ENCODE data around the gene NXF1.
A peak's percentile ranks its signal among the peaks of the same experiment; 100 is the strongest.

The NXF1 gene

DNA sequence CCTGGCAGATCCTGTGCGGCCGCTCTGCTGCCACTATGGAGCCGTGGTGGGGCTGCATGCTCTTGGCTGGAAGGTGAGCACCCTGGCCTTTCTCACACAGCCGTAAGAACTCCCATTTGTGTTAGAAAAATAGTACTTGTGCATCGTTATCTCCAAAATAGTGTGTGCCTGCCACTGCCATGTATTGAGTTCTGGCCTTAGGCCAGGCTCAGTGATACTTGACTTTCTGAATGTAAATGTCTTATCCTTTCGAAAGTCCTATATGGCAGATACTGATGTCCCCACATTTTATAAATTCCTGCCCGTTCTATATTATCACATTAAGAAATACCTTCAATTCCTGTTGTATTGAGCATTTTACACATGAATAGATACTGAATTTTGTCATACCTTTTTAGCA is 22.5 kb downstream of the NXF1 start:
- POLR2A ChIA-PET: no interaction called here
- TF ChIP-seq, protein P1, sequence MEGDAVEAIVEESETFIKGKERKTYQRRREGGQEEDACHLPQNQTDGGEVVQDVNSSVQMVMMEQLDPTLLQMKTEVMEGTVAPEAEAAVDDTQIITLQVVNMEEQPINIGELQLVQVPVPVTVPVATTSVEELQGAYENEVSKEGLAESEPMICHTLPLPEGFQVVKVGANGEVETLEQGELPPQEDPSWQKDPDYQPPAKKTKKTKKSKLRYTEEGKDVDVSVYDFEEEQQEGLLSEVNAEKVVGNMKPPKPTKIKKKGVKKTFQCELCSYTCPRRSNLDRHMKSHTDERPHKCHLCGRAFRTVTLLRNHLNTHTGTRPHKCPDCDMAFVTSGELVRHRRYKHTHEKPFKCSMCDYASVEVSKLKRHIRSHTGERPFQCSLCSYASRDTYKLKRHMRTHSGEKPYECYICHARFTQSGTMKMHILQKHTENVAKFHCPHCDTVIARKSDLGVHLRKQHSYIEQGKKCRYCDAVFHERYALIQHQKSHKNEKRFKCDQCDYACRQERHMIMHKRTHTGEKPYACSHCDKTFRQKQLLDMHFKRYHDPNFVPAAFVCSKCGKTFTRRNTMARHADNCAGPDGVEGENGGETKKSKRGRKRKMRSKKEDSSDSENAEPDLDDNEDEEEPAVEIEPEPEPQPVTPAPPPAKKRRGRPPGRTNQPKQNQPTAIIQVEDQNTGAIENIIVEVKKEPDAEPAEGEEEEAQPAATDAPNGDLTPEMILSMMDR (IDR thresholded peaks at IDR 0.05; ENCODE audit: insufficient read depth, low read length, missing control alignments): no peak
- no peak overlapping the region for H3K4me3 ChIP-seq (ENCODE audit: low read depth, low read length)
- no peak for DNase-seq (ENCODE audit: low read depth, low spot score)
- CTCF ChIA-PET: no interaction called here

DNA sequence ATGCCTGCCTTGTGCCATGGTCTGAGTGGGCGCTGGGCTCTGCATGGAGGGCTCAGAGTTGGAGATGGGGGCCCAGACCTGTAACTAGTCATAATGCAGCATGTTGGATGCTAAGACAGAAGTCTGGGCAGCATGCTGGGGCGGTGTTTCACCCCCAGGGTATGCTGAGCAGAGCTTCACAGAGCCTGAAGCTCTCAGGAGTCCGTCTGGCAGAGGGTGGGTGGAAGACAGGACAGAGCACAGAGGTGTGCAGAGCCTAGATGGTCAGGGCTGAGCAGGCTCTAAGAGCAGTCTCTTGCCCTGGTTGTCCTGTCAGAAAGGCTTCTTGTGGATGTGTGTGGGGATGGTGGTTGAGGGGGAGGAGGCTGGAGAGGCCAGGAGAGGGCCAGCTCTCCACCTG is 26.8 kb downstream of the NXF1 start:
- no peak overlapping the region for H3K4me3 ChIP-seq (ENCODE audit: low read depth, low read length)
- TF ChIP-seq, protein P1 (IDR thresholded peaks at IDR 0.05; ENCODE audit: insufficient read depth, low read length, missing control alignments): no peak
- CTCF ChIA-PET: interaction anchor here (13.3 kb wide), 1 partner anchor 8 kb away, joined by 189 read pairs; the partner anchor contains the start of gene TMEM179B
- POLR2A ChIA-PET: no interaction called here
- no peak for DNase-seq (ENCODE audit: low read depth, low spot score)

DNA sequence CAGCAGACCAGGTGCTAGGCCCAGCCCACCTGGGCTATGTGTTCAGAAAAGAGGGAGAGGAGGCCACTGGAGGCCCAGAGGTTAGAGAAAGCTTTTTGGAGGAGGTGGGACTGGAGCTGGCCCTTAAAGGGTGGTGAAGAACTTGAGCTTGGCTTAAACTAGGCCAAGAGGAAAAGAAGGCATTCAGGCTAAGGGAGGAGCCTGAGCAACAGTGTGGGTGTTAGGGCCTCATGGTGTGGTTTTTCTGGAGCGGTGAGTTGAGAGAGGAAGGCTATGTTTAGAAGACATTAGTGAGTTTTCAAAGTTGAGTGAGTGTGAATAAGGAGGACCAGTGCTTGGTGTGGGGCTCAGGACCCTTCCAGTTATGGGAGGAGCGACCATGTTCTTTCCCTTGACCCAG is 27.9 kb downstream of the NXF1 start:
- POLR2A ChIA-PET: interaction anchor here (1.2 kb wide), 1 partner anchor 9 kb away, joined by 4 read pairs; no protein-coding TSS in a partner anchor
- DNase-seq (ENCODE audit: low read depth, low spot score): no peak
- TF ChIP-seq, protein P1 (IDR thresholded peaks at IDR 0.05; ENCODE audit: insufficient read depth, low read length, missing control alignments): no peak
- H3K4me3 ChIP-seq (ENCODE audit: low read depth, low read length): no peak overlapping the region
- CTCF ChIA-PET: interaction anchor here (13.3 kb wide), 1 partner anchor 9 kb away, joined by 189 read pairs; the partner anchor contains the start of gene TMEM179B

DNA sequence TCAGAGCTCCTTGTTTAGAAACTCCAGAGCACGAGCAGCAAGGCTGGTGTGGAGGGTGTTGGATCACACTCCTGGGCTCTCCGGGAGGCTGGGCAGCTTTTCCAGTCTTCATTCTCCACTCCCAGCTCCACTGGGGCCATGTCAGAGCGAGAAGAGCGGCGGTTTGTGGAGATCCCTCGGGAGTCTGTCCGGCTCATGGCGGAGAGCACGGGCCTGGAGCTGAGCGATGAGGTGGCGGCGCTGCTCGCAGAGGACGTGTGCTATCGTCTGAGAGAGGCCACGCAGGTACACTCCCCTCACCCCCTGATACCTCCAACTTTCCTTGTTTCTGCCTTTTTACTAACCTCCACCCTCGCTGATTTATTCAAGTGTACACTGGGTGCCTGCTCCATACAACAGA is 29.6 kb downstream of the NXF1 start:
- POLR2A ChIA-PET: interaction anchor here (1.9 kb wide), 1 partner anchor 65 kb away, joined by 6 read pairs; no protein-coding TSS in a partner anchor
- CTCF ChIA-PET: interaction anchor here (1.4 to 13.3 kb wide), 2 partner anchors 11 to 15 kb away, joined by 3 to 189 read pairs; partner anchors contain the start of gene TMEM179B
- TF ChIP-seq, protein P1 (IDR thresholded peaks at IDR 0.05; ENCODE audit: insufficient read depth, low read length, missing control alignments): no peak
- no peak for DNase-seq (ENCODE audit: low read depth, low spot score)
- H3K4me3 ChIP-seq (ENCODE audit: low read depth, low read length): no peak overlapping the region

DNA sequence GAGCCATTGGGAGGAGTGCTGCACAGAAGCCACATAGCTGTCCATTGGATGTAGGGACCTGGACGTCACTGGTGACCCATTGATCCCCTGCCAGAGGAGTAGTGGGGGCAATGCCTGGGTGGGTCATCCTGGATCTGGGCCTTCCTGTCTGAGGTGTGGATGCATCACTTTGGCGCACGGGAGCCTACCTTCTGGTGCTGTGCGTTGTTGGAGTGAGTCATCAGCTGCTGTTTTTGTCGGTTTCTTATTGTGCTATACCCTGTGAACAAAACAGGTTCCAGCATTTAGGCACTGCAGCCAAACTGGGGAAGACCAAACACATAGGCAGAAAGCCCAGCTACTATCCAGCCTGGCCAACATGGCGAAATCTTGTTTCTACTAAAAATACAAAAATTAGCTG is 30.8 kb downstream of the NXF1 start:
- ChIA-PET POLR2A (interaction anchor here (0.7 to 1.9 kb wide), 2 partner anchors 12 to 67 kb away, joined by 4 to 6 read pairs; no protein-coding TSS in a partner anchor), CTCF (interaction anchor here (13.3 kb wide), 1 partner anchor 12 kb away, joined by 189 read pairs; the partner anchor contains the start of gene TMEM179B)
- H3K4me3 ChIP-seq (ENCODE audit: low read depth, low read length): no peak overlapping the region
- TF ChIP-seq, protein P1 (IDR thresholded peaks at IDR 0.05; ENCODE audit: insufficient read depth, low read length, missing control alignments): no peak
- no peak for DNase-seq (ENCODE audit: low read depth, low spot score)

DNA sequence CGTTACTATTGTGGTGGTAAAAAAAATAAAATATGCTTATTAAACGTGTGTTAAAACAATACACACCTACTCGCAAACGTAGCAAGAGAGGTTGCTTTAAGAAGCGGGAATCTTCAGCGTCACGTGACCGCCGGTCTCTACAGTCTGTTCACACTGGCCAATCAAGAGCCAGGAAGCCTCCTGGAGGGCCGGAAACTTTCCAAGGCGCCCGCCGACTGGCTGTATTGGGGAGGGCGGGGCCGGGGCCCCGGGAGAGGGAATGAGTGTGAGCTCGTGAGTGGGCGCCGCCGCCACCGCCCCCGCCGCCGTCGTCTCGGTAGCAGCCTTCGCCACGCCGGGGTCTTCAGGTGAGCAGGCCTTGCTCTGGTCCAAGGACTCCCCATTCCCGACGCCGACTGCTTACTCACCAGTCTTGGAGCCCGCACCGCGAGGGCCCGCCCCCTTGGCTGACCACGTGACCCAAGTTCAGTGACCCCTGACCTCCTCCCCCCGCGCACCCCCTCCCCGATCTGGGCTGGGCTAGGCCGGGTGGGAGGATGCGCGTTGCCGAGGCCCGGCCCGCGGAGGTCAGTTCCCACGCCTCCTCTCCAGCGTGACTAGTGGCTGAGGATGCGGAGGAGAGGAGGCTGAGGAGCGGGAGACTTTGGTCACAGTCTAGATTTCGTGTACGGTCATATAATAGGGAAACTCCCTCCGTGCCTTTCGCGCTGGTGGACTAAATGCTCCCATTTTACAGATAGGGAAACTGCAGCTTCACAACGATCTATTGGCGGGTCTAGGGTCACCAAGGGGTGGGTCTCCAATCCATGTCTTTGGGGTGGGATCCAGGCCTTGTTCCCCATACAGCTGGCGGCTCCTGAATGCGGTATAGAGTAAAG is 33.9 kb downstream of the NXF1 start, which contains the start of gene TAF6L:
Gene TAF6L, plus strand, starts transcription at position 253 of the 878 bp plus-strand sequence. CDS start 4,388 bp downstream, outside the sequence.
- CTCF ChIA-PET: interaction anchor here (0.8 to 13.3 kb wide), 6 partner anchors 9 to 77 kb away, joined by 3 to 189 read pairs (median 4); partner anchors contain the start of genes POLR2G, STX5, TMEM179B and ZBTB3
- peak within 1 kb of the TSS; percentile 86 for H3K4me3 ChIP-seq (ENCODE audit: low read depth, low read length)
- POLR2A ChIA-PET: interaction anchor here (0.6 to 2.6 kb wide), 11 partner anchors 10 to 180 kb away, joined by 3 to 16 read pairs (median 4); partner anchors contain the start of genes C11orf98, CSKMT, HNRNPUL2 and POLR2G
- TF ChIP-seq, protein P1 (IDR thresholded peaks at IDR 0.05; ENCODE audit: insufficient read depth, low read length, missing control alignments): no peak
- DNase-seq (ENCODE audit: low read depth, low spot score): peak; percentile 71

Measured in AG04449 (cell line).